HG03103 (cell line): Measurements from ENCODE around the gene SLC30A10.
"Not testable (repeated sequence)": the region's sequence is repeated elsewhere in the genome, so short reads cannot be mapped to it uniquely, and the experiment has no call there.

Experiments
- ATAC-seq: cut with Tn5 transposase; IDR thresholded peaks from one replicate; pipeline ENCODE4 v1.9.1; 2021; ENCODE audit warnings: low read depth; ENCODE audit not compliant: unreplicated experiment

The SLC30A10 gene

DNA sequence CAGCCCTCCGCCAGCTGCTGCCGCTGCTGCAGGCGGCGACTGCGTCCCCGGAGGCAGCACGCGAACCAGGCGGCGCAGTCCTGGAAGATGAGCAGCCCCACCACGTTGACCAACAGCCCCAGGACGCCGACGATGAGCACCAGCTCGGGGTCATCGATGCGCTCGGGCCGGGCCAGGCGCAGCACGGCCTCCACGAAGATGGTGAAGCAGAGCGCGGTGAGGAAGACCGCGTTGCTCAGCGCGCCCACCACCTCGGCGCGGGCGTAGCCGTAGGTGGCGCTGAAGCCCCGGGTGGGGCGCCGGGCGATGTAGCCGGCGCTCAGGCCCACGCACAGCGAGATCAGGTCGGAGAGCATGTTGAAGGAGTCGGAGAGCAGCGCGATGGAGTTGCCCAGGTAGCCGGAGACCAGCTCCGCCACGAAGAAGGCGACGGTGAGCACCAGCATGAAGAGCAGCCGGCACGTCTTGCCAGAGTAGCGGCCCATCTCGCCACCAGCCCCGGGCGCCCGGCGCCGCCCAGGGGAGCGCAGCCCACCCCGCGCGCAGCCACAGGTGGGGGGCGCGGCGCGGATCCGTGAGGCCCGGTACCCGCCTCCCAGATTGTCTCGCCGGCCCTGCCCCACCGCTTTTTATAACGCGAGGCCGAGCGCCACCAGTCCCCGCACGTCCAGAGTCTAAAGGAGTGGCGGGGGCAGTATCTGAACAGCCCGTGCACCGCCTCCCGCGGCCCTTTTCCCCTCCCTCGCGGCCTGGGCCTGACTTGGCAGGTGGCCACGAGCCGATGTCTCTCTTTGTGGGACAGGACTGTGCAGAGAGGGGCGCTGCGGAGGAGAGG, at the start of gene SLC30A10:
TSS of gene SLC30A10 (minus strand) at position 602 of the 835 bp plus-strand sequence. CDS start at position 485, 117 bp downstream.
- ATAC-seq, result peak; percentile 59

- no peak for ATAC-seq
Observed at GRCh38 chr1:219973213-219973612, 44.9 kb upstream of the SLC30A10 start.

- ATAC-seq, result no peak
Observed at GRCh38 chr1:219967361-219967760, 39.0 kb upstream of the SLC30A10 start.

GRCh38 chr1:219966071-219966349, 37.7 kb upstream of the SLC30A10 start:
- no peak for ATAC-seq

- ATAC-seq, result no peak
Observed at GRCh38 chr1:219965285-219966070, 37.1 kb upstream of the SLC30A10 start.

DNA sequence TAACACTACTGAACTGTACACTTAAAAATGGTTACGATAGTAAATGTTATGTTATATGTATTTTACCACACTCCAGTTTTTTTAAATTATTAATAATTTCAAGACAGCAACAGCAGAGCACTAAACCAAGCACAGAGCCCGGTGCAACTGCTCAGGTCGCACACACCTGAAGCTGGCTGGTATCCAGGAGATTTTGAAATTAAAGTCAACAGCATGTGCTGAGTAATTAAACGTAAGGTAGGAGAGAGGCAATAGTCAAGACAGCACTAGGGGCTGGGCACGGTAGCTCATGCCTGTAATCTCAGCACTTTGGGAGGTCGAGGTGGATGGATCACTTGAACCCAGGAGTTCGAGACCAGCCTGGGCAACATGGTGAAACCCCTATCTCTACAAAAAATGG, 35.1 kb upstream of the SLC30A10 start:
- no peak for ATAC-seq

DNA sequence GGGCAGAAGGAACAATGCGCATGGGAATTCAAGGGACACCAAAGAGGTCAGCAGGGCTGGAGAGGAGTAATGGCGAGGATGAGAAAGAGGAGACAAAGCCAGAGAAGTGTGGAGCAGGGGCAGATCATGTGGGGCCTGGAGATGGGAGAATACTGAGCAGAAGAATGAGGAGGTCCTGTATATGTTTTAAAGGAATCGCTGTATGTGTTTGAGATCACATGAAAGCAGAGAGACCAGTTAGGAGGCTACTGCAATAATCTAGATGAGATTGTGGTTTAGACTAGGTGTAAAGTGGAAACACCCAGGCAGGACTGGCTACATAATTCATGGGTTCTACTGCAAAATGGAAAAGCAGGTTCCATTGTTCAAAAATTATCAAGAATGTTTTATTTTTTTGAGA, 33.3 kb upstream of the SLC30A10 start:
- ATAC-seq, result no peak

DNA sequence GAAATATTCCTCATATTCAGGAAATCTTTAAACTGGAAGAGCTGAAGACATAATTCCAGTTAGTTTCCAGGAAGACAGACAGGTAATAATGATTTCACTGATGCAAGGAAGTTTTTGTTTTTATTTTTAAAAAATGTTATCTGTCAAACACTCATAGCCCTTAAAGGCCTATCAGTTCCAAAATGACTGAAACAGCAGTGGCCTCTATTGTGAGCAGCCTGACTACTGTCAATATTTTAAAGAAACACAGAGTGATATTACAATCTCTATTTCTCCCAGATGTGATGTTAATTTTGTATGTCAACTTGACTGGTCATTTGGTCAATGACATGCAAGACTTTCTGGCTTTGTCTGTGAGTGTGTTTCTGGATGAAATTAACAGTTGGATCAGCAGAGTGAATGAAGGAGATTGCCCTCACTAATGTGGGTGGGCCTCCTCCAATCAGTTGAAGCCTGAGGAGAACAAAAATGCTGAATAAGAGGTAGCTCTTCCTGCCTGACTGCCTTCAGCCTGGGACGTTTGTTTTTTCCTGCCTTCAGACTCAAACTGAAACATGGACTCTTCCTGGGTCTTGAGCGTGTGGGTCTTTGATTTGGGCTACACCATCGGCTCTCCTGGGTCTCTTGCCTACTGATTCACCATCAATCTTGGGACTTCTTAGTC, 31.3 kb upstream of the SLC30A10 start:
- ATAC-seq, result no peak

- no peak for ATAC-seq
Observed at GRCh38 chr1:219958875-219959417, 30.6 kb upstream of the SLC30A10 start.

DNA sequence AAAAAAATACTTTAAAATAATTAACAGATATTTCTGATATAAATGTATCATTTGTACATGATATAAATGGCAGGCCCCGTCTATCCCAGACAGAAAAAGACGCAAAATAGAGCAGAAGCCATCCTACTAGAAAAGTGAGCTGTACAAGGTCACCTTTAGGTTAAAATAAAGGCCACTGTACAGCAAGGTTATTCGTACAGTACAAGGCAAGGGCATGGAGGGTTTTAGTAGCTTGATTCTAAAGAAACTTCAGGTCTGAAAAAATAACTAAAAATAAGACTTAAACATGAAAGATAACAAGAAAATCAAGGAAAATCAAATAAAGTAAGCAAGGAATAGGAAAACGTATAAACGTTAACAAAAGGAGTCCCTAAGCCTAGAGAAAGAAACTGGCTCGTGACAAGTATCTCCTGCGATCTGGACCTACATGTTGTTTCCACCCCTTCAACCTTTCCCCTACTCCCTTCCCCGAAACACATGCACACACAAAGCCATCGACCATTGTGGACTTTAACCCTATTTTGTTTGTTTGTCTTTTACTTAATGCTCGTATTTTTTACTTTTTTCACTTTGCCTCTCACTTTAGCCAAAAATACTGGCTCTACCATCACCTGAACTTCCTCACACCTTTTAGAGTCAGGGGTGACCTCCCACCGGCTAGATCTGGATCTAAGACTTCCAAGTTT, 26.5 kb upstream of the SLC30A10 start:
- no peak for ATAC-seq

DNA sequence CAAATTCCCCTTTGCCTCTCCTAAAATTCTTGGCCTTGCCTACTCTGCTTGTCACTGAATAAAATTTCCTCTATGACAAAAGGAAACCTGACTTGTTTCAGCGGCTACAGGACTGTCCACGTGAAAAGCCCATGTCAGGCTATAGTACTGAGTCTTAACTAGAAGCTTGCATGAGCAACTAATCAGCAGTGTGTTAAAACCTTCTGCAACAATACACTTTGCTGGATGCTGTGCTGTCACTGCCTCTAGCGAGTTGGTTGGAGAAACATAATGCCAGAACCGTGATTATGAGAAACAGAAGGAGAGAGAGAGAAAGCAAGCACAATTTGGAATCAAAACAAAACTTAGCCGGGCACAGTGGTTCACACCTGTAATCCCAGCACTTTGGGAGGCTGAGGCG, 25.7 kb upstream of the SLC30A10 start:
- no peak for ATAC-seq

DNA sequence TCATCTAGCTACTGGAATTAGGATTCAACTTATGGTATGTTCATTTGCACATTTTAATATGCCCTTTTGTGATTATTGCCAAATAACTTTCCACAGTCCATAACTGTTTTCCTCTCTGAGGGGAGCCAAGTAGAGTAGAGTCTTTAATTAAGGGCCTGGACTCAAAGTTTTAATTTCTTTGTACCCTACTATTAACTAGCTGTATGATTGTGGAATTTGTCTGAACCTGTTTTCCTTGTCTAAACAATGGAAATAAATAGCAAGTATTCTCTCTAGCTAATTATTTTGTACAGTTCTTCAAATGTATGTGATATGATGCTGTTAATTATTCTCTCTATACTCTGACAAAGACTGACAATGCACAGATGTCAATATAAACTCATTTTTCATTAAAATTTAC, 24.0 kb upstream of the SLC30A10 start:
- ATAC-seq, result no peak

DNA sequence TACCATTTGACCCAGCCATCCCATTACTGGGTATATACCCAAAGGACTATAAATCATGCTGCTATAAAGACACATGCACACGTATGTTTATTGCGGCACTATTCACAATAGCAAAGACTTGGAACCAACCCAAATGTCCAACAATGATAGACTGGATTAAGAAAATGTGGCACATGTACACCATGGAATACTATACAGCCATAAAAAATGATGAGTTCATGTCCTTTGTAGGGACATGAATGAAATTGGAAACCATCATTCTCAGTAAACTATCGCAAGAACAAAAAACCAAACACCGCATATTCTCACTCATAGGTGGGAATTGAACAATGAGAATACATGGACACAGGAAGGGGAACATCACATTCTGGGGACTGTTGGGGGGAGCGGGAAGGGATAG, 20.9 kb upstream of the SLC30A10 start:
- not testable (repeated sequence) for ATAC-seq

DNA sequence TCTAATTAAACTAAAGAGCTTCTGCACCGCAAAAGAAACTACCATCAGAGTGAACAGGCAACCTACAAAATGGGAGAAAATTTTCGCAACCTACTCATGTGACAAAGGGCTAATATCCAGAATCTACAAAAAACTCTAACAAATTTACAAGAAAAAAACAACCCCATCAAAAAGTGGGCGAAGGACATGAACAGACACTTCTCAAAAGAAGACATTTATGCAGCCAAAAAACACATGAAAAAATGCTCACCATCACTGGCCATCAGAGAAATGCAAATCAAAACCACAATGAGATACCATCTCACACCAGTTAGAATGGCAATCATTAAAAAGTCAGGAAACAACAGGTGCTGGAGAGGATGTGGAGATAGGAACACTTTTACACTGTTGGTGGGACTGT, 20.4 kb upstream of the SLC30A10 start:
- ATAC-seq, result not testable (repeated sequence)

- ATAC-seq, result no peak
Observed at GRCh38 chr1:219945795-219946194, 17.4 kb upstream of the SLC30A10 start.

GRCh38 chr1:219941179-219942118, 13.1 kb upstream of the SLC30A10 start:
- ATAC-seq, result no peak

DNA sequence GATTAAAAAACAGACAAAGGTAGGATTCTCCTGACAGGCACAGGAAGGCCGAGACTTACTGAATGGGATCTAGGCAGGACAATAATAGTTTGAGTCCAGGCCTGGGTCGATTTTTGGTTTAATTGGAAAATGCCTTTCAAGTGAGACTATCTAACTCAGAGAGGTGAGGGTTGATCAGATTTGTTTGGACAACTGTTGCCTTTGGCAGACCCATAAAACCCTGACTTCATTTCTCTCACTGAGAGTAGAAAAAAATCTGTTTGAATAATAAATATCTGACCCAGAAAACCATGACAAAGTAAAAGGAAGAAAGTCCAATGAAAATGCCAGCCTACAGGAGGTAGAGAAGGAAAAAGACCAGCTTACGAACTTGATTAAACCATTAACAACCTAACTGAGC, 12.3 kb upstream of the SLC30A10 start:
- ATAC-seq, result no peak

GRCh38 chr1:219938706-219939105, 10.3 kb upstream of the SLC30A10 start:
- ATAC-seq, result no peak

DNA sequence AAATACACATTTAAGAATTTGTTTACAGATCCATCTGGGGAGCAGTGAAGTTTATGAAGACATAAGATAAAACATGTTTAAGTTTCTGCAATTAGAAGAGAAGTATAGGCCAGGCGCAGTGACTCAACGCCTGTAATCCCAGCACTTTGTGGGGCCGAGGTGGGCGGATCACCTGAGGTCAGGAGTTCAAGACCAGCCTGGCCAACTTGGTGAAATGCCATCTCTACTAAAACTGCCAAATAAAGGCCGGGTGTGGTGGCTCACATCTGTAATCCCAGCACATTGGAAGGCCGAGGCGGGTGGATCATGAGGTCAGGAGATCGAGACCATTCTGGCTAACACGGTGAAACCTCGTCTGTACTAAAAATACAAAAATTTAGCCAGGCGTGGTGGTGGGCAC, 5.4 kb upstream of the SLC30A10 start:
- ATAC-seq, result not testable (repeated sequence)

- ATAC-seq, result no peak
Observed at GRCh38 chr1:219931033-219931432, 2.7 kb upstream of the SLC30A10 start.
